Measurements from ENCODE around the gene MSTO1. TPM values are rescaled to one million over a fixed set of nuclear protein-coding genes. Genes with fewer than 3 reads are reported as not detected.
"Not testable (repeated sequence)": the region's sequence is repeated elsewhere in the genome, so short reads cannot be mapped to it uniquely, and the experiment has no call there.

Gene MSTO1
- polyA plus RNA-seq, 1 donor from 2014 or later: 53.8 TPM

DNA sequence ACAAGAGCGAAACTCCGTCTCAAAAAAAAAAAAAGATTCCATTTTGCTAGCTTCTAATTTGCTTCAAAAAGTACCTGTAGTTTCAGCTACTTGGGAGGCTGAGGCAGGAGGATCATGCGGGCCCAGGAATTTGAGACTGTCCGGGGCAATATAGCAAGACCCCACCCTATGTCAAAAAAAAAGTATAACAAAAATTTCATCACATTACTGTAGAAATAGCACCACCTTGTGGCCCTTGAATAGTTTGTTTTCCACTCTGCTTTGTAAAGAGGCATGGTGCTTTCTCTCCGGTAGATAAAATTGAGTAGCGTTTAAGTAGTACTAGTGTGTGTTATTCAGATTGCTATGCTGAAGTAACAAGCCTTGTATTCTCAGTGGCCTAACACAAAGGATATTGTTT is 18.2 kb upstream of the MSTO1 start:
- Histone ChIP-seq H3K4me2 (ENCODE audit: low read length) (no peak overlapping the region), H3K9me2 (ENCODE audit: insufficient read depth, low read length) (no peaks in the 10 kb centered on the region), H3F3A (ENCODE audit: insufficient read depth, low read length, poor library complexity, severe bottlenecking) (no peaks in the 10 kb centered on the region), H3K36me3 (ENCODE audit: insufficient read depth, low read length) (no peaks in the 10 kb centered on the region), H3K79me2 (replicated peaks; ENCODE audit: insufficient read depth, low read length) (no peaks in the 10 kb centered on the region), H3K27ac (ENCODE audit: low read length) (no peak overlapping the region), H3K4me3 (ENCODE audit: low read length) (no peak overlapping the region), H2AFZ (ENCODE audit: low read depth, low read length) (no peak overlapping the region), H3K9me3 (ENCODE audit: low read length) (no peaks in the 10 kb centered on the region), H3K9ac (ENCODE audit: low read length) (no peak overlapping the region), H3K27me3 (ENCODE audit: insufficient read depth, low read depth, low read length) (no peaks in the 10 kb centered on the region), H4K20me1 (ENCODE audit: insufficient read depth) (no peaks in the 10 kb centered on the region)
- TF ChIP-seq SMC3 (conservative IDR thresholded peaks at IDR 0.05; ENCODE audit: poor library complexity): peak; percentile 57
- TF ChIP-seq EZH2 (IDR thresholded peaks at IDR 0.05; ENCODE audit: borderline replicate concordance, insufficient read depth, low read length, poor library complexity, severe bottlenecking): no peak
- no peak for TF ChIP-seq POLR2AphosphoS5 (IDR thresholded peaks at IDR 0.05)
- TF ChIP-seq, protein P1, sequence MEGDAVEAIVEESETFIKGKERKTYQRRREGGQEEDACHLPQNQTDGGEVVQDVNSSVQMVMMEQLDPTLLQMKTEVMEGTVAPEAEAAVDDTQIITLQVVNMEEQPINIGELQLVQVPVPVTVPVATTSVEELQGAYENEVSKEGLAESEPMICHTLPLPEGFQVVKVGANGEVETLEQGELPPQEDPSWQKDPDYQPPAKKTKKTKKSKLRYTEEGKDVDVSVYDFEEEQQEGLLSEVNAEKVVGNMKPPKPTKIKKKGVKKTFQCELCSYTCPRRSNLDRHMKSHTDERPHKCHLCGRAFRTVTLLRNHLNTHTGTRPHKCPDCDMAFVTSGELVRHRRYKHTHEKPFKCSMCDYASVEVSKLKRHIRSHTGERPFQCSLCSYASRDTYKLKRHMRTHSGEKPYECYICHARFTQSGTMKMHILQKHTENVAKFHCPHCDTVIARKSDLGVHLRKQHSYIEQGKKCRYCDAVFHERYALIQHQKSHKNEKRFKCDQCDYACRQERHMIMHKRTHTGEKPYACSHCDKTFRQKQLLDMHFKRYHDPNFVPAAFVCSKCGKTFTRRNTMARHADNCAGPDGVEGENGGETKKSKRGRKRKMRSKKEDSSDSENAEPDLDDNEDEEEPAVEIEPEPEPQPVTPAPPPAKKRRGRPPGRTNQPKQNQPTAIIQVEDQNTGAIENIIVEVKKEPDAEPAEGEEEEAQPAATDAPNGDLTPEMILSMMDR (IDR thresholded peaks at IDR 0.05; ENCODE audit: poor library complexity, severe bottlenecking): peak; percentile 62
- TF ChIP-seq, protein P2, sequence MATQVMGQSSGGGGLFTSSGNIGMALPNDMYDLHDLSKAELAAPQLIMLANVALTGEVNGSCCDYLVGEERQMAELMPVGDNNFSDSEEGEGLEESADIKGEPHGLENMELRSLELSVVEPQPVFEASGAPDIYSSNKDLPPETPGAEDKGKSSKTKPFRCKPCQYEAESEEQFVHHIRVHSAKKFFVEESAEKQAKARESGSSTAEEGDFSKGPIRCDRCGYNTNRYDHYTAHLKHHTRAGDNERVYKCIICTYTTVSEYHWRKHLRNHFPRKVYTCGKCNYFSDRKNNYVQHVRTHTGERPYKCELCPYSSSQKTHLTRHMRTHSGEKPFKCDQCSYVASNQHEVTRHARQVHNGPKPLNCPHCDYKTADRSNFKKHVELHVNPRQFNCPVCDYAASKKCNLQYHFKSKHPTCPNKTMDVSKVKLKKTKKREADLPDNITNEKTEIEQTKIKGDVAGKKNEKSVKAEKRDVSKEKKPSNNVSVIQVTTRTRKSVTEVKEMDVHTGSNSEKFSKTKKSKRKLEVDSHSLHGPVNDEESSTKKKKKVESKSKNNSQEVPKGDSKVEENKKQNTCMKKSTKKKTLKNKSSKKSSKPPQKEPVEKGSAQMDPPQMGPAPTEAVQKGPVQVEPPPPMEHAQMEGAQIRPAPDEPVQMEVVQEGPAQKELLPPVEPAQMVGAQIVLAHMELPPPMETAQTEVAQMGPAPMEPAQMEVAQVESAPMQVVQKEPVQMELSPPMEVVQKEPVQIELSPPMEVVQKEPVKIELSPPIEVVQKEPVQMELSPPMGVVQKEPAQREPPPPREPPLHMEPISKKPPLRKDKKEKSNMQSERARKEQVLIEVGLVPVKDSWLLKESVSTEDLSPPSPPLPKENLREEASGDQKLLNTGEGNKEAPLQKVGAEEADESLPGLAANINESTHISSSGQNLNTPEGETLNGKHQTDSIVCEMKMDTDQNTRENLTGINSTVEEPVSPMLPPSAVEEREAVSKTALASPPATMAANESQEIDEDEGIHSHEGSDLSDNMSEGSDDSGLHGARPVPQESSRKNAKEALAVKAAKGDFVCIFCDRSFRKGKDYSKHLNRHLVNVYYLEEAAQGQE (IDR thresholded peaks at IDR 0.05; ENCODE audit: borderline replicate concordance): no peak
- no peak for TF ChIP-seq EP300 (conservative IDR thresholded peaks at IDR 0.05; ENCODE audit: poor library complexity, severe bottlenecking)
- TF ChIP-seq RAD21 (conservative IDR thresholded peaks at IDR 0.05): peak; percentile 61
- no peak for TF ChIP-seq MXI1 (conservative IDR thresholded peaks at IDR 0.05; ENCODE audit: poor library complexity, severe bottlenecking)

DNA sequence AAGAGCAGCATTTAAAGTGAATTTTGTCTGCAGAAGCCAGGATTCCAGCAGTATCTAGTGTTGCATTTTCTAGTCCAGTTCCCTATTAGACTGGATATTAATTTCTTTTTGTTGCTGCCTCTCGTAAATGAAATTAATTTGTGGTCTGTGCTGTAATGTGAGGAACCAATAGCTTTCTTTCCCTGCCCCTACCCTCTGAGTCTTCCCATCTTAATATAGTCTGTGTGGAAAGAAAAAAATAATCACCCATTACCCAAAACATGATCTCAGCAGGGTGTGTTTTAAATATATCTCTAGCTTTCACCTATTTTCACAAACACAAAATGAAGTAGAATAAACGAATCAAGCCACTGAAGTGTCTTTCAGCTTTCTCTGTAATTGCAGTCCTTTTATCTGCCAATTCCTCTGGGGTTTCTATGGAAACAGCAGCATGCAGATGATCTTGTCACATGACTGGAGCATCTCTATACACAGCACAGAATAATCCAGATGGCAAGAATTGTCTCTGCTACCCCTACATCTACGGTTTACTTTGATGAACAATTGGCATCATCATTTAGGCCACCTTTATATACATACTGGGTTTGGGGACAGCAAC is 14.0 kb upstream of the MSTO1 start:
- H4K20me1 ChIP-seq (ENCODE audit: insufficient read depth); H3K36me3 ChIP-seq (ENCODE audit: insufficient read depth, low read length); H3K9me3 ChIP-seq (ENCODE audit: low read length); H3K27me3 ChIP-seq (ENCODE audit: insufficient read depth, low read depth, low read length); H3F3A ChIP-seq (ENCODE audit: insufficient read depth, low read length, poor library complexity, severe bottlenecking); H3K9me2 ChIP-seq (ENCODE audit: insufficient read depth, low read length); H3K79me2 ChIP-seq (replicated peaks; ENCODE audit: insufficient read depth, low read length): not testable (repeated sequence)
- H3K9ac ChIP-seq (ENCODE audit: low read length): peak overlapping the region; percentile 66
- peak overlapping the region; percentile 96 for H3K27ac ChIP-seq (ENCODE audit: low read length)
- TF ChIP-seq EP300 (conservative IDR thresholded peaks at IDR 0.05; ENCODE audit: poor library complexity, severe bottlenecking) (peak; percentile 69), POLR2AphosphoS5 (IDR thresholded peaks at IDR 0.05) (peak; percentile 38), TAF1 (IDR thresholded peaks at IDR 0.05; ENCODE audit: low read depth) (peak; percentile 21)
- TF ChIP-seq, protein P2 (IDR thresholded peaks at IDR 0.05; ENCODE audit: borderline replicate concordance): peak; percentile 52
- peak overlapping the region; percentile 56 for H3K4me3 ChIP-seq (ENCODE audit: low read length)
- H2AFZ ChIP-seq (ENCODE audit: low read depth, low read length): peak overlapping the region; percentile 29
- H3K4me2 ChIP-seq (ENCODE audit: low read length): peak overlapping the region; percentile 73
